ENCODE measurements around the gene RBM47.

GRCh38 chr4:40630335-40631021 lies 814 bp upstream of the RBM47 start:
- no peak for TF ChIP-seq POLR2A (IDR thresholded peaks at IDR 0.05)
- TF ChIP-seq CTCF (IDR thresholded peaks at IDR 0.05): no peak
- peak in 1 of 2 donors; percentile 15 for TF ChIP-seq POLR2AphosphoS5 (IDR thresholded peaks at IDR 0.05; ENCODE audit: insufficient read depth in 1 of 2, low read depth in 1 of 2)

Data from vagina (tissue), 2 donors.